DOHH2 (cell line): ENCODE measurements around the gene PIGS.

Source experiments
- H3F3A ChIP-seq: fragments of 200-600 bp; sonication (generic), shearing (Covaris generic); 2 replicates; pipeline ENCODE4 v1.6.0; 2016; ENCODE audit warnings: antibody characterized with exemption, mild to moderate bottlenecking; ENCODE audit not compliant: control insufficient read depth, insufficient read depth
- H3K27ac ChIP-seq: fragments of 200-600 bp; sonication (generic); 2 replicates; pipeline ENCODE4 v1.5.1; 2014; ENCODE audit warnings: low read depth, mild to moderate bottlenecking, low read length, moderate library complexity
- H3K27me3 ChIP-seq: fragments of 200-600 bp; sonication (generic); 2 replicates; pipeline ENCODE4 v1.6.1; 2014; ENCODE audit warnings: mild to moderate bottlenecking, low read length, mixed read lengths; ENCODE audit not compliant: control insufficient read depth
- H3K36me3 ChIP-seq: fragments of 200-600 bp; sonication (generic); 2 replicates; pipeline ENCODE4 v1.6.1; 2014; ENCODE audit warnings: mild to moderate bottlenecking, low read length, moderate library complexity, mixed read lengths; ENCODE audit not compliant: control insufficient read depth
- H3K4me1 ChIP-seq: fragments of 200-600 bp; sonication (generic); 2 replicates; pipeline ENCODE4 v1.6.1; 2014; ENCODE audit warnings: mild to moderate bottlenecking, low read length, mixed read lengths; ENCODE audit not compliant: control insufficient read depth
- H3K4me2 ChIP-seq: fragments of 200-600 bp; sonication (generic); 2 replicates; pipeline ENCODE4 v1.6.0; 2014; ENCODE audit warnings: mild to moderate bottlenecking, low read length, moderate library complexity
- H3K4me3 ChIP-seq: fragments of 200-600 bp; sonication (generic); 2 replicates; pipeline ENCODE4 v1.5.1; 2014; ENCODE audit warnings: mild to moderate bottlenecking, low read length, mixed read lengths
- H3K79me2 ChIP-seq: fragments of 200-600 bp; sonication (generic); 2 replicates; pipeline ENCODE4 v1.6.1; 2014; ENCODE audit warnings: mild to moderate bottlenecking, low read length, mixed read lengths; ENCODE audit not compliant: control insufficient read depth
- H3K9me2 ChIP-seq: fragments of 200-600 bp; sonication (generic); replicated peaks from 2 replicates; pipeline ENCODE4 v1.6.1; 2014; ENCODE audit warnings: mild to moderate bottlenecking, low read length, mixed read lengths; ENCODE audit not compliant: control insufficient read depth
- H3K9me3 ChIP-seq: fragments of 200-600 bp; sonication (generic); 2 replicates; pipeline ENCODE4 v1.6.1; 2014; ENCODE audit warnings: antibody characterized with exemption, low read length, mixed read lengths; ENCODE audit not compliant: control insufficient read depth, insufficient read depth
- H4K20me1 ChIP-seq: fragments of 200-600 bp; sonication (generic); 2 replicates; pipeline ENCODE4 v1.6.0; 2014; ENCODE audit warnings: low read depth, mild to moderate bottlenecking, antibody characterized with exemption, low read length, moderate library complexity; ENCODE audit not compliant: control insufficient read depth, insufficient read depth
- EZH2phosphoT487 ChIP-seq: fragments of 200-600 bp; sonication (generic); IDR thresholded peaks from 2 replicates; pipeline ENCODE4 v1.6.1; 2017; ENCODE audit warnings: borderline replicate concordance, mild to moderate bottlenecking, antibody characterized with exemption, low read length, moderate library complexity, mixed read lengths
- TF ChIP-seq, protein P1 (sequence below): fragments of 200-600 bp; sonication (generic); IDR thresholded peaks from one replicate; pipeline ENCODE4 v1.5.1; 2014; ENCODE audit warnings: antibody characterized with exemption, mild to moderate bottlenecking, low read depth, low read length; ENCODE audit not compliant: poor library complexity, severe bottlenecking

The PIGS gene

DNA sequence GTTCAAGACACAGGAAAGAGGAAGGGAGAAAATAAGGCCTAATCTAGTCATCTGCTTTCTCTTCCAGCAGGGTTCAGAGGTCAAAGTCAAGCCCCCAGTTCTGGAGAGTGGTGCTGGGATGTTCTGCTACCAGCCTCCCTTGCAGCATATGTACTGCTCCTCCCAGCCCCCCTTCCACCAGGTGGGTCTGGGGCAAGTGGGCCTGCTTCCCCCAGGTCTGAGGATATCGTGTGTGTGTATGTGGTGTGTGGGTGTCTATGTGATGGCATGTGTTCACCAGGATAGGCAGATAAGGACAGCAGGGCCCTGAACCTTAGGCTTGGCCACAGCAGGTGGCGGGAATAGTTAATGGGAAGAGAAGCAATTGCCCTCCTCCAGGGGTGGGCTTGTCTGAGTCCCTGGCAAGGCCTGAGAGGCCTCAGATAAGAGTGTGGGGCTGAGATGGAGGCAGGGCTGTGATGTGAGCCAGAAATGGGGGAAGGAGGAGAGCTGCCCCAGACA, 44.1 kb downstream of the PIGS start:
- H3K4me2 ChIP-seq, result no peak overlapping the region
- TF ChIP-seq, protein P1, sequence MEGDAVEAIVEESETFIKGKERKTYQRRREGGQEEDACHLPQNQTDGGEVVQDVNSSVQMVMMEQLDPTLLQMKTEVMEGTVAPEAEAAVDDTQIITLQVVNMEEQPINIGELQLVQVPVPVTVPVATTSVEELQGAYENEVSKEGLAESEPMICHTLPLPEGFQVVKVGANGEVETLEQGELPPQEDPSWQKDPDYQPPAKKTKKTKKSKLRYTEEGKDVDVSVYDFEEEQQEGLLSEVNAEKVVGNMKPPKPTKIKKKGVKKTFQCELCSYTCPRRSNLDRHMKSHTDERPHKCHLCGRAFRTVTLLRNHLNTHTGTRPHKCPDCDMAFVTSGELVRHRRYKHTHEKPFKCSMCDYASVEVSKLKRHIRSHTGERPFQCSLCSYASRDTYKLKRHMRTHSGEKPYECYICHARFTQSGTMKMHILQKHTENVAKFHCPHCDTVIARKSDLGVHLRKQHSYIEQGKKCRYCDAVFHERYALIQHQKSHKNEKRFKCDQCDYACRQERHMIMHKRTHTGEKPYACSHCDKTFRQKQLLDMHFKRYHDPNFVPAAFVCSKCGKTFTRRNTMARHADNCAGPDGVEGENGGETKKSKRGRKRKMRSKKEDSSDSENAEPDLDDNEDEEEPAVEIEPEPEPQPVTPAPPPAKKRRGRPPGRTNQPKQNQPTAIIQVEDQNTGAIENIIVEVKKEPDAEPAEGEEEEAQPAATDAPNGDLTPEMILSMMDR, result no peak
- TF ChIP-seq EZH2phosphoT487, result no peak
- no peaks in the 10 kb centered on the region for H3K4me1 ChIP-seq

DNA sequence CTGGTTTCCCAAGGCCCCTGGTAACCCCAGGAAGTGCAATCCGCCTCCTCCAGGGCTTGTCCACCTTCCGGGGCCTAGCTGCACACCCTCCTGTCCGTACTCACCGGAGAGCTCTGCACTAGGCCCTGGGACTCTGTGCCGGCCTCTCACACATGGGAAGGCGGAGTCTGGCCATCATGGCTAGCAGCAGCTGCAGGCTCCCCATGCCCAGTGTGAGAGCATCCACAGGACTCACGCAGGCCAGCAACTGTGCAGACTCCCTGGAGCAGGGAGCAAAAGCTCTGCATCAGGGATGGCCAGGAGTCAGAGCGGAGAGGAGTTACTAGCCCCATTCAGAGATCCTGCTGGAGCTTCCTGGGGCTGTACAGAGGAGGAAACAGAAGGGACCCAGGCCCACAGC, 44.9 kb downstream of the PIGS start:
- Histone ChIP-seq H3K27me3 (peaks cover 5% of the 10 kb centered on the region; the same call in 1 of the 2 replicates), H3K27ac (no peak overlapping the region), H3K9me2 (no peaks in the 10 kb centered on the region), H3K36me3 (no peaks in the 10 kb centered on the region), H3K79me2 (no peaks in the 10 kb centered on the region), H3K4me3 (no peak overlapping the region), H4K20me1 (no peaks in the 10 kb centered on the region), H3K4me1 (no peaks in the 10 kb centered on the region), H3K9me3 (no peaks in the 10 kb centered on the region), H3F3A (no peaks in the 10 kb centered on the region), H3K4me2 (no peak overlapping the region)
- TF ChIP-seq EZH2phosphoT487, result no peak
- TF ChIP-seq, protein P1, result no peak

More for the DNA sequence above, 44.1 kb downstream of the PIGS start:
- Histone ChIP-seq H3F3A (no peaks in the 10 kb centered on the region), H3K36me3 (no peaks in the 10 kb centered on the region), H3K79me2 (no peaks in the 10 kb centered on the region), H3K27ac (no peak overlapping the region), H3K4me3 (no peak overlapping the region), H3K9me2 (no peaks in the 10 kb centered on the region), H3K27me3 (peaks cover 5% of the 10 kb centered on the region; the same call in 1 of the 2 replicates), H4K20me1 (no peaks in the 10 kb centered on the region), H3K9me3 (no peaks in the 10 kb centered on the region)

DNA sequence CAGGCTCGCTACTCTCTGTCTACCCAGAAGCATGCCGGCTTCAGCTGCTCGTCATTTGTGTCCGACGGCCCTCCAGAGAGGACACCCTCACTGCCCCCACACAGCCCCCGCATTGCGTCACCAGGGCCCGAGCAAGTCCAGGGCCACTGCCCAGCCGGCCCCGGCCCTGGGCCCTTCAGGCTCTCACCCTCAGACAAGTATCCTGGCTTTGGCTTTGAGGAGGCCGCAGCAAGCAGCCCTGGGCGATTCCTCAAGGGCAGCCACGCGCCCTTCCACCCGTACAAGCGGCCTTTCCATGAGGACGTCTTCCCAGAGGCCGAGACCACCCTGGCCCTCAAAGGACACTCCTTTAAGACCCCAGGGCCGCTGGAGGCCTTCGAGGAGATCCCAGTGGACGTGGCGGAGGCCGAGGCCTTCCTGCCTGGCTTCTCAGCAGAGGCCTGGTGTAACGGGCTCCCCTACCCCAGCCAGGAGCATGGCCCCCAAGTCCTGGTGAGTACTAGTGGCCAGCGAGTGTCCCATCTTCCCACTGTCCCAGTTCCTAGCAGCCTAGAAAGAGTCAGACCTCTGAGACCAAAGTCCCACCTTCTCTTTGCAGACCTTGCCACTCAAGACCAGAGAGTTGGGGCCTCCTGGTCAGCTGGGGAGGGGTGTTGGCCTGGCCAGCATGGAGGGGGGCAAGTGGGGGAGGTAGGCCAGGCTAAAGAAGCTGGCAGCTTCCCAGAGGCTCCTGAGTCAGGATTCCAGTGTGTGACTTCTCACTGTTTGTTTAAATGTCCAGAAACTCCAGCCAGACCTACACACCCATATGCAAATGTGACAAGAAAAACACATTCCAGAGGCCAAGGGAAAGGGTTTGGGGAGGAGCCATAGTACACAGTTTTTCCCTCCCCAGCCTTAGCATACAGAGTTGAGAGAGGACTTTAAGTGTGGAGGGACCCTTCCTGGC, 46.6 kb downstream of the PIGS start:
- Histone ChIP-seq H3K4me2 (no peak overlapping the region), H3K27ac (no peak overlapping the region), H3K9me2 (no peaks in the 10 kb centered on the region), H3K27me3 (0 out of 2 replicates have a peak, but pooled peaks cover 5% of the 10 kb centered on the region), H3K9me3 (no peaks in the 10 kb centered on the region), H3K4me1 (no peaks in the 10 kb centered on the region), H3K36me3 (no peaks in the 10 kb centered on the region), H3F3A (no peaks in the 10 kb centered on the region), H4K20me1 (no peaks in the 10 kb centered on the region), H3K4me3 (no peak overlapping the region), H3K79me2 (no peaks in the 10 kb centered on the region)
- TF ChIP-seq, protein P1, result no peak
- no peak for TF ChIP-seq EZH2phosphoT487
